Fibroblast of lung (primary cell): ENCODE measurements around the gene GAREM2. TPM values are rescaled to one million over a fixed set of nuclear protein-coding genes. Genes with fewer than 3 reads are reported as not detected.

ENCODE experiments used
- DNase-seq, 2 donors: peaks; one replicate each; pipeline versions ENCODE4 v3.0.0 to v3.0.0-alpha.2; 2010; ENCODE audit warnings: low read depth in 2 of 2
- H2AFZ ChIP-seq: 2 replicates; pipeline ENCODE4 v1.5.1; 2012; ENCODE audit warnings: low read length, control low read depth, inconsistent platforms
- H3K27ac ChIP-seq: 2 replicates; pipeline ENCODE4 v1.5.1; 2011; ENCODE audit warnings: low read length, control low read depth; ENCODE audit not compliant: insufficient read depth
- H3K27me3 ChIP-seq: 2 replicates; pipeline ENCODE4 v1.5.1; 2011; ENCODE audit warnings: mild to moderate bottlenecking, low read length; ENCODE audit not compliant: control insufficient read depth, insufficient read depth
- H3K36me3 ChIP-seq: 2 replicates; pipeline ENCODE4 v1.5.1; 2011; ENCODE audit warnings: low read length; ENCODE audit not compliant: control insufficient read depth, insufficient read depth
- H3K4me1 ChIP-seq: 2 replicates; pipeline ENCODE4 v1.5.1; 2011; ENCODE audit warnings: low read length; ENCODE audit not compliant: control insufficient read depth, insufficient read depth; ENCODE audit errors: extremely low read depth
- H3K4me2 ChIP-seq: 2 replicates; pipeline ENCODE4 v1.5.1; 2011; ENCODE audit warnings: low read length, control low read depth; ENCODE audit not compliant: insufficient read depth; ENCODE audit errors: extremely low read depth
- H3K4me3 ChIP-seq, 4 experiments: fragments of 200-600 bp in 1 of 4; sonication (generic) in 1 of 4; replicated peaks in 1 of 4; 2 replicates each; pipeline ENCODE4 v1.5.1; 2011 to 2016; ENCODE audit warnings: low read length in 4 of 4, low read depth in 3 of 4, mild to moderate bottlenecking in 3 of 4, control low read depth in 2 of 4, inconsistent platforms in 1 of 4, mixed read lengths in 1 of 4; ENCODE audit not compliant: insufficient read depth in 1 of 4; ENCODE audit errors: control extremely low read depth in 1 of 4
- H3K79me2 ChIP-seq: 2 replicates; pipeline ENCODE4 v1.5.1; 2012; ENCODE audit warnings: mild to moderate bottlenecking, low read length, inconsistent platforms; ENCODE audit not compliant: control insufficient read depth, insufficient read depth
- H3K9ac ChIP-seq: 2 replicates; pipeline ENCODE4 v1.5.1; 2011; ENCODE audit warnings: mild to moderate bottlenecking, low read length, control low read depth; ENCODE audit not compliant: insufficient read depth
- H3K9me3 ChIP-seq: 2 replicates; pipeline ENCODE4 v1.5.1; 2012; ENCODE audit warnings: low read depth, low read length; ENCODE audit not compliant: control insufficient read depth, insufficient read depth
- H4K20me1 ChIP-seq: 2 replicates; pipeline ENCODE4 v1.5.1; 2011; ENCODE audit warnings: low read length; ENCODE audit not compliant: control insufficient read depth, insufficient read depth; ENCODE audit errors: extremely low read depth
- EZH2 ChIP-seq: IDR thresholded peaks from 2 replicates; pipeline ENCODE4 v1.5.1; 2012; ENCODE audit warnings: low read length, control low read depth, mild to moderate bottlenecking; ENCODE audit errors: missing control alignments
- polyA plus RNA-seq, 2 donors: library from polyadenylated mRNA; depleted of rRNA in 1 of 2; stranded (reverse) in 1 of 2; unstranded in 1 of 2; fragments of >200 nt; gene quantifications; 2 replicates each; pipeline ENCODE4 v1.2.1, GENCODE V29; 2011 to 2012; ENCODE audit warnings: missing spikeins in 1 of 2
- total RNA-seq: library from RNA; depleted of rRNA; stranded (reverse); fragments of >200 nt; gene quantifications from 2 replicates; pipeline ENCODE4 v1.2.1, GENCODE V29; 2014
- TF ChIP-seq, protein P1 (sequence below), 2 donors: IDR thresholded peaks in 1 of 2; conservative IDR thresholded peaks in 1 of 2; 1 replicate in 1 of 2; 2 replicates in 1 of 2; pipeline ENCODE4 v1.5.1; 2011 to 2012; ENCODE audit warnings: low read length in 2 of 2, control low read depth in 1 of 2, inconsistent platforms in 1 of 2, low read depth in 1 of 2, mild to moderate bottlenecking in 1 of 2

Gene GAREM2
- total and polyA plus RNA-seq, 2 donors (not counting 1 experiment from before 2014, with no cell fraction given), result 0.66 to 1.6 TPM

DNA sequence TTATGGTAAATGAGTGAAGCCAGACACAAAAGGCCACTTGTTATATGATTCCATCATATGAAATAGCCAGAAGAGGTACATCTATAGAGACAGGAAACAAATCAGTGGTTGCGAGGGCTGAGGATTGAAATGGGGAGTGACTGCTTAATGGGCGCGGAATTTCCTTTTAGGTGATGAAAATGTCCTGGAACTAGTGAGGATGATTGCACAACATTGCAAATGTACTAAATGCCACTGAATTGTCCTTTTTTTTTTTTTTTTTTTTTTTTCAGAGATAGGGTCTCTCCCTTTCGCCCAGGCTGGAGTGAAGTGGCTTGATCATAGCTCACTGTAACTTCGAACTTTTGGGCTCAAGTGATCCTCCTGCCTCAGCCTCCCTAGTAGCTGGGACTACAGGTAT is 15.3 kb upstream of the GAREM2 start:
- no peaks in the 10 kb centered on the region for H4K20me1 ChIP-seq
- H3K9ac ChIP-seq, result no peak overlapping the region
- H3K4me2 ChIP-seq, result no peak overlapping the region
- H3K27me3 ChIP-seq, result no peaks in the 10 kb centered on the region
- no peaks in the 10 kb centered on the region for H3K36me3 ChIP-seq
- H3K27ac ChIP-seq, result no peak overlapping the region
- no peaks in the 10 kb centered on the region for H3K79me2 ChIP-seq
- no peaks in the 10 kb centered on the region for H3K4me1 ChIP-seq
- no peak for TF ChIP-seq EZH2
- TF ChIP-seq, protein P1, sequence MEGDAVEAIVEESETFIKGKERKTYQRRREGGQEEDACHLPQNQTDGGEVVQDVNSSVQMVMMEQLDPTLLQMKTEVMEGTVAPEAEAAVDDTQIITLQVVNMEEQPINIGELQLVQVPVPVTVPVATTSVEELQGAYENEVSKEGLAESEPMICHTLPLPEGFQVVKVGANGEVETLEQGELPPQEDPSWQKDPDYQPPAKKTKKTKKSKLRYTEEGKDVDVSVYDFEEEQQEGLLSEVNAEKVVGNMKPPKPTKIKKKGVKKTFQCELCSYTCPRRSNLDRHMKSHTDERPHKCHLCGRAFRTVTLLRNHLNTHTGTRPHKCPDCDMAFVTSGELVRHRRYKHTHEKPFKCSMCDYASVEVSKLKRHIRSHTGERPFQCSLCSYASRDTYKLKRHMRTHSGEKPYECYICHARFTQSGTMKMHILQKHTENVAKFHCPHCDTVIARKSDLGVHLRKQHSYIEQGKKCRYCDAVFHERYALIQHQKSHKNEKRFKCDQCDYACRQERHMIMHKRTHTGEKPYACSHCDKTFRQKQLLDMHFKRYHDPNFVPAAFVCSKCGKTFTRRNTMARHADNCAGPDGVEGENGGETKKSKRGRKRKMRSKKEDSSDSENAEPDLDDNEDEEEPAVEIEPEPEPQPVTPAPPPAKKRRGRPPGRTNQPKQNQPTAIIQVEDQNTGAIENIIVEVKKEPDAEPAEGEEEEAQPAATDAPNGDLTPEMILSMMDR (conservative IDR thresholded peaks at IDR 0.05 in 1 of 2, IDR thresholded peaks at IDR 0.05 in 1 of 2; ENCODE audit: low read depth in 1 of 2, low read length in 2 of 2), result no peak
- no peaks in the 10 kb centered on the region for H3K9me3 ChIP-seq
- no peak overlapping the region for H3K4me3 ChIP-seq
- no peak for DNase-seq
- no peak overlapping the region for H2AFZ ChIP-seq

DNA sequence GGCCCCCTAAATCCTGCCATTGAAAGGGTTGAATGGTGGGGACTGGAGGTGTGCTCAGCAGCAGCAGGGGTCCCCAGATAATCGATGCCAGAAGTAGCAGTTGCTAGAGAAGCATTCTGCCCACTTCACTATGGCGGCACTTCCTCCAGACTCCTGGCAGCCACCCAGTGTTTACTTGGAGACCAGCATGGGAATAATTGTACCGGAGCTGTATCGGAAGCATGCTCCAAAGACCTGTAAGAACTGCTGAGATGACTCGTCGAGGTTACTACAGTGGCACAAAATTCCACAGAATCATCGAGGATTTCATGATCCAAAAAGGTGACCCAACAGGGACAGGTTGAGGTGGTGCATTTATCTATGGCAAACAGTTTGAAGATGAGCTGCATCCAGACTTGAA is 11.0 kb upstream of the GAREM2 start:
- H3K4me1 ChIP-seq, result no peaks in the 10 kb centered on the region
- TF ChIP-seq EZH2, result no peak
- TF ChIP-seq, protein P1 (conservative IDR thresholded peaks at IDR 0.05 in 1 of 2, IDR thresholded peaks at IDR 0.05 in 1 of 2; ENCODE audit: low read depth in 1 of 2, low read length in 2 of 2), result no peak
- DNase-seq, result no peak
- H3K27ac ChIP-seq, result no peak overlapping the region
- H3K27me3 ChIP-seq, result no peaks in the 10 kb centered on the region
- no peaks in the 10 kb centered on the region for H3K79me2 ChIP-seq
- H3K9me3 ChIP-seq, result no peaks in the 10 kb centered on the region
- H2AFZ ChIP-seq, result no peak overlapping the region
- no peaks in the 10 kb centered on the region for H3K36me3 ChIP-seq
- H4K20me1 ChIP-seq, result no peaks in the 10 kb centered on the region
- H3K4me3 ChIP-seq, result no peak overlapping the region
- no peak overlapping the region for H3K9ac ChIP-seq
- H3K4me2 ChIP-seq, result no peak overlapping the region

DNA sequence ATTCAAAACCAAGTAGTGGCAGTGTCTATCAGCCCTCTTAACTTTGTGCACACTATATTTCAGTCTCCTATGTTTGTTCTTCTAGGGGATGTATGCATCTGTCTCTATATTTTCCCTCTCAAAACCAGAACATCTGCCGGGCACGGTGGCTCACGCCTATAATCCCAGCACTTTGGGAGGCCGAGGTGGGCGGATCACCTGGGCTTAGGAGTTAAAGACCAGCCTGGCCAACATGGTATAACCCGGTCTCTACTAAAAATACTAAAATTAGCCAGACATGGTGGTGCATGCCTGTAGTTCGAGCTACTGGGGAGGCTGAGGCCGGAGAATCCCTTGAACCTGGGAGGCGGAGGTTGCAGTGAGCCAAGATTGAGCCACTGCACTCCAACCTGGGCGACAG is 9.9 kb upstream of the GAREM2 start:
- H3K4me3 ChIP-seq, result no peak overlapping the region
- no peaks in the 10 kb centered on the region for H4K20me1 ChIP-seq
- H3K79me2 ChIP-seq, result no peaks in the 10 kb centered on the region
- no peaks in the 10 kb centered on the region for H3K27me3 ChIP-seq
- no peak overlapping the region for H3K9ac ChIP-seq
- H3K4me2 ChIP-seq, result no peak overlapping the region
- H2AFZ ChIP-seq, result no peak overlapping the region
- no peaks in the 10 kb centered on the region for H3K36me3 ChIP-seq
- DNase-seq, result no peak
- H3K27ac ChIP-seq, result no peak overlapping the region
- no peaks in the 10 kb centered on the region for H3K9me3 ChIP-seq
- TF ChIP-seq, protein P1 (conservative IDR thresholded peaks at IDR 0.05 in 1 of 2, IDR thresholded peaks at IDR 0.05 in 1 of 2; ENCODE audit: low read depth in 1 of 2, low read length in 2 of 2), result no peak
- no peak for TF ChIP-seq EZH2
- no peaks in the 10 kb centered on the region for H3K4me1 ChIP-seq
